ENCODE data around the gene CAMK2A.

The CAMK2A gene

GRCh38 chr5:150295741-150296486 is 6.3 kb upstream of the CAMK2A start:
- TF ChIP-seq TAF1 (IDR thresholded peaks at IDR 0.05; ENCODE audit: borderline replicate concordance, insufficient read depth, low read length) (no peak), FOXP2 (optimal IDR thresholded peaks at IDR 0.05; ENCODE audit: borderline replicate concordance, extremely low read depth, extremely low read length, insufficient read depth) (no peak), SIN3A (IDR thresholded peaks at IDR 0.05; ENCODE audit: borderline replicate concordance, insufficient read depth, low read length) (no peak), POLR2AphosphoS5 (IDR thresholded peaks at IDR 0.05; ENCODE audit: low read depth, low read length) (no peak)
- TF ChIP-seq, protein P1, sequence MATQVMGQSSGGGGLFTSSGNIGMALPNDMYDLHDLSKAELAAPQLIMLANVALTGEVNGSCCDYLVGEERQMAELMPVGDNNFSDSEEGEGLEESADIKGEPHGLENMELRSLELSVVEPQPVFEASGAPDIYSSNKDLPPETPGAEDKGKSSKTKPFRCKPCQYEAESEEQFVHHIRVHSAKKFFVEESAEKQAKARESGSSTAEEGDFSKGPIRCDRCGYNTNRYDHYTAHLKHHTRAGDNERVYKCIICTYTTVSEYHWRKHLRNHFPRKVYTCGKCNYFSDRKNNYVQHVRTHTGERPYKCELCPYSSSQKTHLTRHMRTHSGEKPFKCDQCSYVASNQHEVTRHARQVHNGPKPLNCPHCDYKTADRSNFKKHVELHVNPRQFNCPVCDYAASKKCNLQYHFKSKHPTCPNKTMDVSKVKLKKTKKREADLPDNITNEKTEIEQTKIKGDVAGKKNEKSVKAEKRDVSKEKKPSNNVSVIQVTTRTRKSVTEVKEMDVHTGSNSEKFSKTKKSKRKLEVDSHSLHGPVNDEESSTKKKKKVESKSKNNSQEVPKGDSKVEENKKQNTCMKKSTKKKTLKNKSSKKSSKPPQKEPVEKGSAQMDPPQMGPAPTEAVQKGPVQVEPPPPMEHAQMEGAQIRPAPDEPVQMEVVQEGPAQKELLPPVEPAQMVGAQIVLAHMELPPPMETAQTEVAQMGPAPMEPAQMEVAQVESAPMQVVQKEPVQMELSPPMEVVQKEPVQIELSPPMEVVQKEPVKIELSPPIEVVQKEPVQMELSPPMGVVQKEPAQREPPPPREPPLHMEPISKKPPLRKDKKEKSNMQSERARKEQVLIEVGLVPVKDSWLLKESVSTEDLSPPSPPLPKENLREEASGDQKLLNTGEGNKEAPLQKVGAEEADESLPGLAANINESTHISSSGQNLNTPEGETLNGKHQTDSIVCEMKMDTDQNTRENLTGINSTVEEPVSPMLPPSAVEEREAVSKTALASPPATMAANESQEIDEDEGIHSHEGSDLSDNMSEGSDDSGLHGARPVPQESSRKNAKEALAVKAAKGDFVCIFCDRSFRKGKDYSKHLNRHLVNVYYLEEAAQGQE (IDR thresholded peaks at IDR 0.05; ENCODE audit: insufficient read depth in 1 of 2, low read depth in 2 of 2, low read length in 2 of 2), result no peak

GRCh38 chr5:150295172-150295634 is 5.6 kb upstream of the CAMK2A start:
- TF ChIP-seq TAF1 (IDR thresholded peaks at IDR 0.05; ENCODE audit: borderline replicate concordance, insufficient read depth, low read length), result no peak
- TF ChIP-seq, protein P1 (IDR thresholded peaks at IDR 0.05; ENCODE audit: insufficient read depth in 1 of 2, low read depth in 2 of 2, low read length in 2 of 2), result no peak
- TF ChIP-seq POLR2AphosphoS5 (IDR thresholded peaks at IDR 0.05; ENCODE audit: low read depth, low read length), result no peak
- no peak for TF ChIP-seq SIN3A (IDR thresholded peaks at IDR 0.05; ENCODE audit: borderline replicate concordance, insufficient read depth, low read length)
- TF ChIP-seq FOXP2 (optimal IDR thresholded peaks at IDR 0.05; ENCODE audit: borderline replicate concordance, extremely low read depth, extremely low read length, insufficient read depth), result no peak

DNA sequence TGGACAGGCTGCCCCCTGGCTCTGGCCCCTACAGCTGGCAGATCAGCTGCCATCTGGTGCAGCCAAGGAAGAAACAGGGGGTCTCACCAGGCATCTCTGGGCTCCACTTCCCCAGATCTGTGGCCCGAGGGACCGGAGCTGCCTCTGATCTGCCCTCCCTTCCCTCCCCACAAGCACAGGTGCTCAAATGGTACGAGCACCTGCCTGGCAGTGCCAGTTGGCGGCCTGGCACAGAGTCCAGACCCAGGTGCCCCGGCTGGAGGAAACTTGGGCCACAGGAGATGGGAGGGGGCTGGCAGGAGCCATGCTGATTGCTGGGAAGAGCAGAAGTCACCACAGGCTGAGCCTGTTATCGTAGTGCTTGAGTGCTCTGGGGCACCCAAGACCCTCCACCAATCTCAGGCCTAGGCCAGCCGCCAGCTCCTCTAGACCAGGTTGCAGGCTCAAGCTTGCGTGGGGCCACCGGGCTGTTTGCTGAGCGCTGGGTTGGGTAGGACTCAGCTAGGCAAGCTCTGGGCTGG is 5.0 kb upstream of the CAMK2A start:
- TF ChIP-seq SIN3A (IDR thresholded peaks at IDR 0.05; ENCODE audit: borderline replicate concordance, insufficient read depth, low read length) (no peak), POLR2AphosphoS5 (IDR thresholded peaks at IDR 0.05; ENCODE audit: low read depth, low read length) (no peak), TAF1 (IDR thresholded peaks at IDR 0.05; ENCODE audit: borderline replicate concordance, insufficient read depth, low read length) (no peak), FOXP2 (optimal IDR thresholded peaks at IDR 0.05; ENCODE audit: borderline replicate concordance, extremely low read depth, extremely low read length, insufficient read depth) (no peak)
- TF ChIP-seq, protein P1 (IDR thresholded peaks at IDR 0.05; ENCODE audit: insufficient read depth in 1 of 2, low read depth in 2 of 2, low read length in 2 of 2), result no peak

- no peak for TF ChIP-seq FOXP2 (optimal IDR thresholded peaks at IDR 0.05; ENCODE audit: borderline replicate concordance, extremely low read depth, extremely low read length, insufficient read depth)
- TF ChIP-seq SIN3A (IDR thresholded peaks at IDR 0.05; ENCODE audit: borderline replicate concordance, insufficient read depth, low read length), result no peak
- TF ChIP-seq, protein P1 (IDR thresholded peaks at IDR 0.05; ENCODE audit: insufficient read depth in 1 of 2, low read depth in 2 of 2, low read length in 2 of 2), result no peak
- no peak for TF ChIP-seq TAF1 (IDR thresholded peaks at IDR 0.05; ENCODE audit: borderline replicate concordance, insufficient read depth, low read length)
- TF ChIP-seq POLR2AphosphoS5 (IDR thresholded peaks at IDR 0.05; ENCODE audit: low read depth, low read length), result no peak
Observed at GRCh38 chr5:150293091-150293941, 3.7 kb upstream of the CAMK2A start.

Data from PFSK-1 (cell line).